DND-41 (cell line): ENCODE measurements around the gene METTL4.

Experiments used
- ATAC-seq: fragments of 200-7000 bp; cut with Tn5 transposase; 3 replicates; pipeline ENCODE4 v1.9.1; 2021; ENCODE audit warnings: low read depth; ENCODE audit not compliant: insufficient read depth
- DNase-seq: peaks from one replicate; pipeline ENCODE4 v3.0.0-alpha.2; 2020
- H2AFZ ChIP-seq: 2 replicates; pipeline ENCODE4 v1.6.0; 2012; ENCODE audit warnings: low read depth, low read length
- H3K27ac ChIP-seq: 2 replicates; pipeline ENCODE4 v1.5.1; 2012; ENCODE audit warnings: low read length, inconsistent platforms
- H3K27me3 ChIP-seq: fragments of 200-600 bp; sonication (generic); 2 replicates; pipeline ENCODE4 v1.6.0; 2012; ENCODE audit warnings: low read length, mild to moderate bottlenecking, inconsistent platforms; ENCODE audit not compliant: insufficient read depth, poor library complexity
- H3K36me3 ChIP-seq: 2 replicates; pipeline ENCODE4 v1.5.1; 2012; ENCODE audit warnings: low read length, inconsistent platforms; ENCODE audit not compliant: insufficient read depth
- H3K4me1 ChIP-seq: 2 replicates; pipeline ENCODE4 v1.5.1; 2012; ENCODE audit warnings: mild to moderate bottlenecking, low read length; ENCODE audit not compliant: insufficient read depth
- H3K4me2 ChIP-seq: 2 replicates; pipeline ENCODE4 v1.6.0; 2012; ENCODE audit warnings: mild to moderate bottlenecking, moderate library complexity, low read length, inconsistent platforms; ENCODE audit not compliant: insufficient read depth
- H3K4me3 ChIP-seq, 2 experiments: fragments of 200-600 bp in 1 of 2; shearing (Covaris generic) in 1 of 2; 2 replicates each; pipeline ENCODE4 v1.5.1; 2012 to 2016; ENCODE audit warnings: inconsistent platforms in 2 of 2, low read length in 2 of 2, mild to moderate bottlenecking in 2 of 2, low read depth in 1 of 2, moderate library complexity in 1 of 2
- H3K79me2 ChIP-seq: 2 replicates; pipeline ENCODE4 v1.6.0; 2012; ENCODE audit warnings: low read length, inconsistent platforms; ENCODE audit not compliant: insufficient read depth
- H3K9ac ChIP-seq: 2 replicates; pipeline ENCODE4 v1.6.0; 2012; ENCODE audit warnings: low read depth, mild to moderate bottlenecking, inconsistent platforms, low read length, moderate library complexity
- H3K9me3 ChIP-seq: 2 replicates; pipeline ENCODE4 v1.5.1; 2012; ENCODE audit warnings: low read length, moderate library complexity, mild to moderate bottlenecking, inconsistent platforms; ENCODE audit not compliant: insufficient read depth, severe bottlenecking
- H4K20me1 ChIP-seq: 2 replicates; pipeline ENCODE4 v1.6.0; 2012; ENCODE audit warnings: low read length; ENCODE audit not compliant: insufficient read depth
- EZH2 ChIP-seq: IDR thresholded peaks from 3 replicates; pipeline ENCODE4 v1.6.1; 2012; ENCODE audit warnings: borderline replicate concordance, low read depth, mild to moderate bottlenecking, moderate library complexity, low read length, inconsistent platforms; ENCODE audit not compliant: severe bottlenecking
- TF ChIP-seq, protein P1 (sequence below): IDR thresholded peaks from 2 replicates; pipeline ENCODE4 v1.5.1; 2012; ENCODE audit warnings: borderline replicate concordance, low read length, moderate library complexity, mild to moderate bottlenecking; ENCODE audit not compliant: poor library complexity, severe bottlenecking; ENCODE audit errors: extremely low read depth

METTL4 gene

DNA sequence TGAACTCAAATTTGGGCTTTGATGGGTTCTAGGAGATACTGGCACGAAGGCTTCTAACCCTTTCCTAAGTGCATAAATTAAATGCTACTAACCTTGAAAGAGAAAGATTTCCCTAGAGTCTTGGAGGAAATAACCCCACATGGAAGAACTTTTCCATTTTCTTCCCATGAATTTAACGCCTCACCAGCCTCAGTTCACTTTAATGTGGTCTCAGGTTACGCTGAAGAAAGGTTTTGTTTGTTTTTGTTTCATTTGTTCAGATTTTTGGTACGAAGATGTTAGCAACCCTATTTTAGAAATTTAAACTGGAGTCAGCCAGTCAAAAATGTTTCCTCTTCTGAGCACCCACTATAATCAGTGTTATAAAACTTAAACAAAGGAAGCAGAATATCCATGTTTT, 30.7 kb downstream of the METTL4 start:
- Histone ChIP-seq H3K9ac (no peak overlapping the region), H3K4me2 (no peak overlapping the region), H3K27me3 (no peaks in the 10 kb centered on the region), H3K79me2 (no peaks in the 10 kb centered on the region), H3K9me3 (no peaks in the 10 kb centered on the region), H4K20me1 (no peaks in the 10 kb centered on the region), H3K4me3 (no peak overlapping the region), H3K4me1 (no peaks in the 10 kb centered on the region), H2AFZ (no peak overlapping the region), H3K27ac (no peak overlapping the region), H3K36me3 (peaks cover 20% of the 10 kb centered on the region)
- no peak for ATAC-seq
- TF ChIP-seq, protein P1, sequence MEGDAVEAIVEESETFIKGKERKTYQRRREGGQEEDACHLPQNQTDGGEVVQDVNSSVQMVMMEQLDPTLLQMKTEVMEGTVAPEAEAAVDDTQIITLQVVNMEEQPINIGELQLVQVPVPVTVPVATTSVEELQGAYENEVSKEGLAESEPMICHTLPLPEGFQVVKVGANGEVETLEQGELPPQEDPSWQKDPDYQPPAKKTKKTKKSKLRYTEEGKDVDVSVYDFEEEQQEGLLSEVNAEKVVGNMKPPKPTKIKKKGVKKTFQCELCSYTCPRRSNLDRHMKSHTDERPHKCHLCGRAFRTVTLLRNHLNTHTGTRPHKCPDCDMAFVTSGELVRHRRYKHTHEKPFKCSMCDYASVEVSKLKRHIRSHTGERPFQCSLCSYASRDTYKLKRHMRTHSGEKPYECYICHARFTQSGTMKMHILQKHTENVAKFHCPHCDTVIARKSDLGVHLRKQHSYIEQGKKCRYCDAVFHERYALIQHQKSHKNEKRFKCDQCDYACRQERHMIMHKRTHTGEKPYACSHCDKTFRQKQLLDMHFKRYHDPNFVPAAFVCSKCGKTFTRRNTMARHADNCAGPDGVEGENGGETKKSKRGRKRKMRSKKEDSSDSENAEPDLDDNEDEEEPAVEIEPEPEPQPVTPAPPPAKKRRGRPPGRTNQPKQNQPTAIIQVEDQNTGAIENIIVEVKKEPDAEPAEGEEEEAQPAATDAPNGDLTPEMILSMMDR, result no peak
- no peak for TF ChIP-seq EZH2
- no peak for DNase-seq

DNA sequence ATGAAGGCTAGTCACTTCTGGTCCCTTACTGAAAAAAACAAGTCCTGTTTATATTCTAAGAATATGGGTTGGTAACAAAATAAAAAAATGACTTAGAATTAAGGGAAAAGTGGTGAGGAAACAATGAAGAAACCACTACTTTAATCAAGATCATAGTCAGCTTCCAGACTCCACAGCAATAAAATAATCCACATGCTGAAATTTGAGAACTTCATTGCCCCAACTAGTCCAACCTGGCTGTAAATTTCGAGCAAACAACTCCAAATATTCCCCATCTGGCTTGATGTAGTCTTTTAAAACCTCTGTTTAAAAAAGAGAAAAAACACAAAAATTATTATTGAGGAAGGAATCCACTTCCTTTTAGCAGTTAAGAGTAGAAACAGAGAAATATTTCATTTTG, 32.5 kb downstream of the METTL4 start:
- no peaks in the 10 kb centered on the region for H3K79me2 ChIP-seq
- H3K4me1 ChIP-seq, result no peaks in the 10 kb centered on the region
- no peak overlapping the region for H2AFZ ChIP-seq
- H3K27me3 ChIP-seq, result no peaks in the 10 kb centered on the region
- no peak for ATAC-seq
- H3K36me3 ChIP-seq, result peaks cover 26% of the 10 kb centered on the region
- H3K9ac ChIP-seq, result no peak overlapping the region
- H3K27ac ChIP-seq, result no peak overlapping the region
- H4K20me1 ChIP-seq, result no peaks in the 10 kb centered on the region
- H3K4me2 ChIP-seq, result no peak overlapping the region
- TF ChIP-seq, protein P1, result no peak
- no peak for TF ChIP-seq EZH2
- H3K9me3 ChIP-seq, result no peaks in the 10 kb centered on the region
- no peak overlapping the region for H3K4me3 ChIP-seq
- DNase-seq, result no peak

DNA sequence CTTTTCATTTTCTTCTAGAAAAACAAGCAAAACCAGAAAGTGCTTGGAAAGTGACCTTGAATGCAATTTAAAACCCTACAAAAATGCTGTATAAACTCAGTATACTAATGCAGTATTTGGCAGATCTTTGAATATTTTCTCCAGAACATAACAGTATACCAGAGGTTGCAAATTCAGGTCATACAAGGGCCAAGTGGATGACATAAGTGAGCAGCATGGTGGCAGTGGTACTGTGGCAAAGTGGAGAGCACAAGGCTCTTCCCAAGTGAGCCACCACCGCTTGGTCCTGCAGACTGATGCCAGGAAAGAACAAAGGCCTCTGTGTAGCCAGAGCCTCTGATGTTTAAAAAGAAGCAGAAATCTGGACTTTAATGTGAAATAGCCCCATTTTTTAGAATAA, 33.1 kb downstream of the METTL4 start:
- H3K36me3 ChIP-seq, result peaks cover 20% of the 10 kb centered on the region
- no peaks in the 10 kb centered on the region for H3K27me3 ChIP-seq
- no peak overlapping the region for H2AFZ ChIP-seq
- no peaks in the 10 kb centered on the region for H3K9me3 ChIP-seq
- no peaks in the 10 kb centered on the region for H3K4me1 ChIP-seq
- no peak for ATAC-seq
- no peak for DNase-seq
- no peak overlapping the region for H3K4me3 ChIP-seq
- H3K79me2 ChIP-seq, result no peaks in the 10 kb centered on the region
- TF ChIP-seq, protein P1, result no peak
- TF ChIP-seq EZH2, result no peak
- H3K27ac ChIP-seq, result no peak overlapping the region
- H4K20me1 ChIP-seq, result no peaks in the 10 kb centered on the region
- no peak overlapping the region for H3K9ac ChIP-seq
- H3K4me2 ChIP-seq, result no peak overlapping the region

DNA sequence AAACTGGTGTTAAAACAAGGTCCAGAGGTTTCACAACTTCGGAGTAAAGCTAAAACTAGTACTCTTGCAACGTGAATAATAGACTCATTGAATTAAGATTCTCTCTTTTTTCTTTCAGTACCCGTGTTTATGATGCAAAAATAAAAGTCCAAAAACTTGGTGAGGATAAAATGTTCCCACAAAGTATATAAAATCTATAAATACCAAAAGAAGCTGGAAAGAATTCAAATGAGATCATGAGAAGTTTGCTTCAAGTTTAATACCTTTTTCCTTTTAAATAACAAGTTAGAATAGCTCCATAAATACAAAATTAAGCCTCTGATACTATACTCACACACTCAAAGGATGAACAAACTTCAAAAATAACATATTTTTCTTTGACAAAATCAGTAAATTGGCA, 34.0 kb downstream of the METTL4 start:
- H3K4me1 ChIP-seq, result no peaks in the 10 kb centered on the region
- TF ChIP-seq, protein P1, result no peak
- TF ChIP-seq EZH2, result no peak
- H3K27me3 ChIP-seq, result no peaks in the 10 kb centered on the region
- H4K20me1 ChIP-seq, result no peaks in the 10 kb centered on the region
- no peak overlapping the region for H2AFZ ChIP-seq
- no peak overlapping the region for H3K4me3 ChIP-seq
- H3K9me3 ChIP-seq, result no peaks in the 10 kb centered on the region
- no peak overlapping the region for H3K27ac ChIP-seq
- H3K9ac ChIP-seq, result no peak overlapping the region
- H3K79me2 ChIP-seq, result no peaks in the 10 kb centered on the region
- ATAC-seq (no peak), DNase-seq (no peak)
- H3K4me2 ChIP-seq, result no peak overlapping the region
- peaks cover 19% of the 10 kb centered on the region for H3K36me3 ChIP-seq
